Heart left ventricle (tissue), 13 donors: ENCODE measurements around the gene KCNAB1.

Source experiments
- CTCF ChIP-seq, 12 donors: fragments of 200-600 bp; sonication (generic) in 4 of 12; IDR thresholded peaks; one replicate each; pipeline versions ENCODE4 v1.5.0 to v1.8.0; 2018 to 2022; ENCODE audit warnings: antibody characterized with exemption in 12 of 12, mild to moderate bottlenecking in 5 of 12
- POLR2A ChIP-seq, 2 donors: fragments of 450-650 bp; IDR thresholded peaks; one replicate each; pipeline ENCODE4 v1.6.1; 2017; ENCODE audit warnings: antibody characterized with exemption in 2 of 2, mild to moderate bottlenecking in 2 of 2, moderate library complexity in 2 of 2
- donor health status: ischemic (EF 13 %, LVEDD 7.1; RV severe dilation, severe dysfunction).
- donor health status: DM: no; HTN: yes; CAD: no.
- donor health status: DM: no; HTN: no; CAD: no.
- donor health status: ischemic (EF 25% LVEDD 6.9; RV normal size, moderate dysfunction).
- donor health status: ischemic (EF 25% LVEDD 5.7; RV mildly dilated, moderate dysfunction).
- donor health status: ischemic (EF 35%, LVEDD 5.7; RV mildly dilated, moderate dysfunction).
- donor health status: nonischemic (EF 11% LVEDD 7.7; RV severe dilation, severe dysfunction).
- donor health status: DM: yes; HTN: yes; CAD: no.
- donor health status: PGD.
- donor health status: ischemic (EF 29% LVEDD 5.4; RV normal size, mild dysfunction).
- donor health status: nonischemic (EF 23%, LVEDD 6.1; RV moderate dilation, normal function).

GRCh38 chr3:156174229-156174847 lies 54.0 kb downstream of the KCNAB1 start:
- TF ChIP-seq CTCF (IDR thresholded peaks at IDR 0.05) (peak in 10 of 12 donors; percentile 7 to 52 (median 30)), POLR2A (IDR thresholded peaks at IDR 0.05) (no peak)
